ENCODE results near the gene PODN.
A peak's percentile ranks its signal among the peaks of the same experiment; 100 is the strongest.

PODN gene

GRCh38 chr1:53061859-53062707, at the start of gene PODN:
Gene PODN, plus strand, starts transcription at chr1:53062213. Its CDS starts 7,643 bp downstream, at chr1:53069856.
- DNase-seq (ENCODE audit: low spot score), result no peak

GRCh38 chr1:53014791-53015507, 47.1 kb upstream of the PODN start:
- peak; percentile 70 for DNase-seq (ENCODE audit: low spot score)

GRCh38 chr1:53015508-53015860, 46.5 kb upstream of the PODN start:
- no peak for DNase-seq (ENCODE audit: low spot score)

- no peak for DNase-seq (ENCODE audit: low spot score)
Measured at GRCh38 chr1:53016705-53017104, 45.3 kb upstream of the PODN start.

- no peak for DNase-seq (ENCODE audit: low spot score)
Measured at GRCh38 chr1:53020588-53020987, 41.4 kb upstream of the PODN start.

GRCh38 chr1:53022179-53022578, 39.8 kb upstream of the PODN start:
- no peak for DNase-seq (ENCODE audit: low spot score)

- DNase-seq (ENCODE audit: low spot score), result peak; percentile 39
Measured at GRCh38 chr1:53023546-53023945, 38.5 kb upstream of the PODN start.

GRCh38 chr1:53024117-53024516, 37.9 kb upstream of the PODN start:
- no peak for DNase-seq (ENCODE audit: low spot score)

- DNase-seq (ENCODE audit: low spot score), result no peak
Measured at GRCh38 chr1:53025034-53025768, 36.8 kb upstream of the PODN start.

GRCh38 chr1:53025769-53026112, 36.3 kb upstream of the PODN start:
- no peak for DNase-seq (ENCODE audit: low spot score)

- DNase-seq (ENCODE audit: low spot score), result no peak
Measured at GRCh38 chr1:53026254-53026653, 35.8 kb upstream of the PODN start.

- no peak for DNase-seq (ENCODE audit: low spot score)
Measured at GRCh38 chr1:53031732-53032131, 30.3 kb upstream of the PODN start.

GRCh38 chr1:53037159-53037558, 24.9 kb upstream of the PODN start:
- DNase-seq (ENCODE audit: low spot score), result no peak

- DNase-seq (ENCODE audit: low spot score), result no peak
Measured at GRCh38 chr1:53038566-53038965, 23.4 kb upstream of the PODN start.

GRCh38 chr1:53043271-53043670, 18.7 kb upstream of the PODN start:
- no peak for DNase-seq (ENCODE audit: low spot score)

GRCh38 chr1:53044926-53045325, 17.1 kb upstream of the PODN start:
- no peak for DNase-seq (ENCODE audit: low spot score)

GRCh38 chr1:53046930-53047329, 15.1 kb upstream of the PODN start:
- no peak for DNase-seq (ENCODE audit: low spot score)

- no peak for DNase-seq (ENCODE audit: low spot score)
Measured at GRCh38 chr1:53047737-53048736, 14.0 kb upstream of the PODN start.

- no peak for DNase-seq (ENCODE audit: low spot score)
Measured at GRCh38 chr1:53048960-53049573, 12.9 kb upstream of the PODN start.

- DNase-seq (ENCODE audit: low spot score), result no peak
Measured at GRCh38 chr1:53049574-53049967, 12.4 kb upstream of the PODN start.

- no peak for DNase-seq (ENCODE audit: low spot score)
Measured at GRCh38 chr1:53050310-53050709, 11.7 kb upstream of the PODN start.

Data from hematopoietic multipotent progenitor cell treated with erythropoietin and hydrocortisone succinate and interleukin-3 and kit ligand, for 15 days (in vitro differentiated cells).